HL-60 (cell line): ENCODE results near the gene PMEPA1.

Experiments
- CTCF ChIP-seq: IDR thresholded peaks from one replicate; pipeline ENCODE4 v1.5.1; 2011; ENCODE audit warnings: low read length, control low read depth, inconsistent platforms; ENCODE audit not compliant: insufficient read depth
- POLR2AphosphoS5 ChIP-seq: IDR thresholded peaks from 2 replicates; pipeline ENCODE4 v1.6.1; 2012; ENCODE audit warnings: low read depth

GRCh38 chr20:57609086-57609841 lies 100.6 kb downstream of the PMEPA1 start:
- TF ChIP-seq CTCF (no peak), POLR2AphosphoS5 (no peak)
